HG02885 (cell line): Measurements from ENCODE around the gene SPART.
"Not testable (repeated sequence)": the region's sequence is repeated elsewhere in the genome, so short reads cannot be mapped to it uniquely, and the experiment has no call there.

Experiments
- ATAC-seq: cut with Tn5 transposase; IDR thresholded peaks from one replicate; pipeline ENCODE4 v1.9.1; 2021; ENCODE audit warnings: mild to moderate bottlenecking; ENCODE audit not compliant: unreplicated experiment, poor library complexity

Gene SPART

GRCh38 chr13:36323951-36324566, 22.1 kb downstream of the SPART start:
- ATAC-seq, result no peak

GRCh38 chr13:36323408-36323807, 22.8 kb downstream of the SPART start:
- ATAC-seq, result no peak

GRCh38 chr13:36319793-36320192, 26.4 kb downstream of the SPART start:
- not testable (repeated sequence) for ATAC-seq

GRCh38 chr13:36313047-36313969, 32.9 kb downstream of the SPART start:
- ATAC-seq, result no peak

- ATAC-seq, result peak; percentile 84
Measured at GRCh38 chr13:36310417-36311108, 35.6 kb downstream of the SPART start.

GRCh38 chr13:36302289-36302688, 43.9 kb downstream of the SPART start:
- no peak for ATAC-seq

- ATAC-seq, result not testable (repeated sequence)
Measured at GRCh38 chr13:36299469-36299868, 46.7 kb downstream of the SPART start.

GRCh38 chr13:36298535-36299068, 47.6 kb downstream of the SPART start:
- ATAC-seq, result no peak

GRCh38 chr13:36297366-36298338, 48.5 kb downstream of the SPART start, which contains the start of gene CCDC169:
CCDC169 (minus strand) TSS chr13:36297814; CDS start chr13:36297719, 95 bp downstream.
- ATAC-seq, result peak; percentile 70

- no peak for ATAC-seq
Measured at GRCh38 chr13:36294096-36294495, 52.1 kb downstream of the SPART start.

- ATAC-seq, result no peak
Measured at GRCh38 chr13:36293497-36293896, 52.7 kb downstream of the SPART start.

GRCh38 chr13:36288794-36289391, 57.3 kb downstream of the SPART start:
- no peak for ATAC-seq

GRCh38 chr13:36286006-36286405, 60.2 kb downstream of the SPART start:
- ATAC-seq, result no peak

- peak; percentile 75 for ATAC-seq
Measured at GRCh38 chr13:36282821-36283432, 63.3 kb downstream of the SPART start.

- no peak for ATAC-seq
Measured at GRCh38 chr13:36275190-36276002, 70.8 kb downstream of the SPART start.

- no peak for ATAC-seq
Measured at GRCh38 chr13:36273431-36273830, 72.8 kb downstream of the SPART start.

GRCh38 chr13:36261976-36262375, 84.2 kb downstream of the SPART start:
- no peak for ATAC-seq

GRCh38 chr13:36261011-36261410, 85.2 kb downstream of the SPART start:
- no peak for ATAC-seq
